Stimulated activated CD8-positive, alpha-beta memory T cell treated with anti-CD3 and anti-CD28 coated beads, Interleukin-4, amount 100 ng/mL, for 4 hours (primary cell): Measurements from ENCODE around the gene CASP12.

Source experiments
- DNase-seq, 2 donors: peaks; one replicate each; pipeline ENCODE4 v3.0.0-alpha.2; 2020; ENCODE audit warnings: low read depth in 2 of 2, low spot score in 1 of 2

CASP12 gene

DNA sequence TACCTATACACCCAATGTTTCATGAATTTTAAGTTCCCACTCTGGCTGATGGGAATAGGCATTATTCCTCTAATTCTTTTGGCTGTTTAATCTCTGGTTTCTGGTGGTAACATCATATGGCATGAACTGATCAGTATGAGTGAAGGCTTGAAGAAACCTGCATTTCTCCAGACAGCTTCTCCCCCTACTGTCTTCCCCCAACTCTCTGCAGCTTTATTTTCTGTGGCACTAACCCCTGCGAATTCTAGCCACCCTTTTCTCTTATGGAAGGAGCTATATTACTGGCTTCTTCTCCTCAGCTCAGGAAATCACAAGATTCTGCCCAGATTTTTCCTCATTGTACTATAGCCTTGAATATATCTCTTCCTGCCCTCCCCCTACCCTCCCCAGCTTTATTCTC, 57.1 kb downstream of the CASP12 start:
- no peak for DNase-seq

- DNase-seq = no peak
These were observed 60.2 kb downstream of the CASP12 start for GRCh38 chr11:104837969-104838639.

- no peak for DNase-seq
These were observed 61.6 kb downstream of the CASP12 start for GRCh38 chr11:104836691-104837090.
